Testis (tissue), 2 donors: Measurements from ENCODE around the gene FAM120A.

Experiments used
- CTCF ChIP-seq, 3 experiments: fragments of 450-650 bp in 2 of 3; fragments of 200-600 bp in 1 of 3; sonication (generic) in 1 of 3; IDR thresholded peaks; one replicate each; pipeline ENCODE4 v1.5.1; 2016 to 2019; ENCODE audit warnings: antibody characterized with exemption in 3 of 3, mild to moderate bottlenecking in 2 of 3, moderate library complexity in 1 of 3
- POLR2A ChIP-seq: fragments of 450-650 bp; IDR thresholded peaks from one replicate; pipeline ENCODE4 v1.6.1; 2017; ENCODE audit warnings: antibody characterized with exemption, mild to moderate bottlenecking, moderate library complexity

- TF ChIP-seq CTCF (IDR thresholded peaks at IDR 0.05): no peak
- no peak for TF ChIP-seq POLR2A
These were observed 137.4 kb downstream of the FAM120A start for GRCh38 chr9:93588641-93589609.
